Cardiac atrium fibroblast (primary cell): ENCODE results near the gene LRRC37A. TPM values are rescaled to one million over a fixed set of nuclear protein-coding genes. Genes with fewer than 3 reads are reported as not detected.

Experiments
- total RNA-seq: library from RNA; depleted of rRNA; stranded (reverse); fragments of >200 nt; gene quantifications from 2 replicates; pipeline ENCODE4 v1.2.3, GENCODE V29; 2015

Gene LRRC37A
- 1.5 and 3.8 TPM in 2 replicates for total RNA-seq

DNA sequence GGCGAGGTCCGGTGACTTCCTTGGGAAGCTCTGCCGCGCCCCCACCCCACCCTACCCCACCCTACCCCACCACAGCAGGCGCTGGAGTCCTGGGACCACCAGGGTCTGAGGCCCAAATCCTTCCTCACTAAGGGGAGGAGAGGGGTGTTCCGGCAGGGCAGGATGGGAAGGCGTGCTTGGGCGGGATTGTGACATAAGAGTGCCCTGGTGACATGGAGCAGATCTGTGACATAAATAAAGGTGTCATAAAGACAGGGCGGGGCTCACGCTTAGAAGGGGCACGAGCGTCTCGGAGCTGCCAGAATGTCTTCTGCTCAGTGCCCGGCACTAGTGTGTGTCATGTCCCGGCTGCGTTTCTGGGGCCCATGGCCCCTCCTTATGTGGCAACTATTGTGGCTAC lies at the start of gene LRRC37A:
TSS of gene LRRC37A (plus strand) at position 301 of the 400 bp plus-strand sequence. CDS start at position 304, 3 bp downstream.

DNA sequence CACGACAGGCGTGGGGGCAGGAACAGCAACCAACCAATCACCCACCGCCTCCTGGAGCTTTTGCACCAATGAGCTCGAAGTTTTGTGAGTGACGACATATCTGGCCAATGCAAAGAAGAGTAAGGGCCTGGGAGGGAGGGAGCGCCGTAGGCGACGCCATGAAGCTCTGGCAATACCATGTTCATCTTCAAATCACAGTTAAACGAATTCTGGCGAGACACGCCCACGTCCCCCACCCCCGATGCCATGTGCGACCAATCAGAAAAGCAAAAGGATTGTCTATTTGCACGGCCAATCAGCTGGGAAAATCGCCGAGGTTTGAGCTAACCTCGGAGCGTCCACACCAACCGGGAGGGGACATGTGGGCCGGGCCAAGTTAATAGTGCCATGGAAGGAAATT lies 66.8 kb downstream of the LRRC37A start, which contains the start of gene ARL17B:
TSS of gene ARL17B (minus strand) at position 12 of the 400 bp plus-strand sequence. CDS start 3,369 bp downstream, outside the sequence.

Other genes starting within 250 kb of the LRRC37A start
- 39.5 and 47.8 TPM in 2 replicates for gene KANSL1, start 101.7 kb upstream of the LRRC37A start, total RNA-seq
- gene ARL17B, start 66.6 kb downstream of the LRRC37A start, total RNA-seq = 6.7 and 9.6 TPM in 2 replicates
- 2.3 and 2.7 TPM in 2 replicates for gene LRRC37A2, start 217.3 kb downstream of the LRRC37A start, total RNA-seq